ENCODE results near the gene USP35. TPM values are rescaled to one million over a fixed set of nuclear protein-coding genes. Genes with fewer than 3 reads are reported as not detected.

The USP35 gene
- total RNA-seq, 1 experiment from 2014 or later = 11.8 TPM

GRCh38 chr11:78161962-78162371 lies 26.8 kb upstream of the USP35 start:
- Histone ChIP-seq H3K4me3 (ENCODE audit: low read depth in 2 of 2, low read length in 2 of 2) (no peak overlapping the region), H3K9me3 (ENCODE audit: control insufficient read depth, insufficient read depth, low read depth, low read length) (no peaks in the 10 kb centered on the region), H3K27me3 (ENCODE audit: control insufficient read depth, insufficient read depth, low read length) (no peaks in the 10 kb centered on the region), H3K27ac (ENCODE audit: low read length) (no peak overlapping the region), H3K36me3 (ENCODE audit: control insufficient read depth, insufficient read depth, low read length) (no peaks in the 10 kb centered on the region), H3K4me1 (ENCODE audit: control insufficient read depth, insufficient read depth, low read length) (no peaks in the 10 kb centered on the region)
- in situ Hi-C loops (cut with HindIII; ENCODE audit: low pct_unique_long_range_greater_than_20kb, low sequenced_read_pairs) = no loop called here
- ChIA-PET POLR2A (no interaction called here), CTCF (no interaction called here)
- BruUV-seq (replicated peaks) = no TSS peak
- intact Hi-C loops (cut with micrococcal nuclease; ENCODE audit: unreplicated experiment) = no loop called here
- ATAC-seq (no peak), DNase-seq (ENCODE audit: low read depth, low spot score) (no peak)
- TF ChIP-seq REST (IDR thresholded peaks at IDR 0.05; ENCODE audit: insufficient read depth in 1 of 2, low read depth in 2 of 2, low read length in 1 of 2) (no peak), TCF7L2 (IDR thresholded peaks at IDR 0.05; ENCODE audit: low read depth, low read length) (no peak), CTCF (IDR thresholded peaks at IDR 0.05) (no peak), SIN3A (IDR thresholded peaks at IDR 0.05; ENCODE audit: borderline replicate concordance, insufficient read depth, low read depth, low read length) (no peak), POLR2AphosphoS5 (IDR thresholded peaks at IDR 0.05; ENCODE audit: low read depth, low read length) (no peak)

GRCh38 chr11:78163828-78164227 lies 24.9 kb upstream of the USP35 start:
- TF ChIP-seq REST (IDR thresholded peaks at IDR 0.05; ENCODE audit: insufficient read depth in 1 of 2, low read depth in 2 of 2, low read length in 1 of 2) (no peak), TCF7L2 (IDR thresholded peaks at IDR 0.05; ENCODE audit: low read depth, low read length) (no peak), CTCF (IDR thresholded peaks at IDR 0.05) (no peak), SIN3A (IDR thresholded peaks at IDR 0.05; ENCODE audit: borderline replicate concordance, insufficient read depth, low read depth, low read length) (no peak), POLR2AphosphoS5 (IDR thresholded peaks at IDR 0.05; ENCODE audit: low read depth, low read length) (no peak)
- Histone ChIP-seq H3K9me3 (ENCODE audit: control insufficient read depth, insufficient read depth, low read depth, low read length) (no peaks in the 10 kb centered on the region), H3K27me3 (ENCODE audit: control insufficient read depth, insufficient read depth, low read length) (no peaks in the 10 kb centered on the region), H3K4me3 (ENCODE audit: low read depth in 2 of 2, low read length in 2 of 2) (no peak overlapping the region), H3K36me3 (ENCODE audit: control insufficient read depth, insufficient read depth, low read length) (no peaks in the 10 kb centered on the region), H3K27ac (ENCODE audit: low read length) (no peak overlapping the region), H3K4me1 (ENCODE audit: control insufficient read depth, insufficient read depth, low read length) (no peaks in the 10 kb centered on the region)
- ATAC-seq (no peak), DNase-seq (ENCODE audit: low read depth, low spot score) (no peak)
- BruUV-seq (replicated peaks) = no TSS peak
- in situ Hi-C loops (cut with HindIII; ENCODE audit: low pct_unique_long_range_greater_than_20kb, low sequenced_read_pairs) (no loop called here), intact Hi-C loops (cut with micrococcal nuclease; ENCODE audit: unreplicated experiment) (no loop called here)
- POLR2A ChIA-PET = no interaction called here
- CTCF ChIA-PET = no interaction called here

Measured in Panc1 (cell line).